ENCODE measurements around the gene LYL1. TPM values are rescaled to one million over a fixed set of nuclear protein-coding genes. Genes with fewer than 3 reads are reported as not detected.

Gene LYL1
- total and polyA plus RNA-seq, 2 of the 13 experiments (the other 11 are each of a cell fraction or from before 2014, with no cell fraction given), result 0.75 to 0.92 TPM

GRCh38 chr19:13116282-13117175, 13.9 kb upstream of the LYL1 start, which contains the start of gene TRMT1 (continued):
- no peak for TF ChIP-seq ZNF530 (CRISPR knock-in tag; IDR thresholded peaks at IDR 0.05; ENCODE audit: low read depth)
- no peak for TF ChIP-seq ZNF75D (CRISPR knock-in tag; IDR thresholded peaks at IDR 0.05; ENCODE audit: borderline replicate concordance)
- TF ChIP-seq PHF21A (CRISPR knock-in tag; IDR thresholded peaks at IDR 0.05), result peak; percentile 50; the same call in 1 of the 2 replicates
- no peak for TF ChIP-seq ZBED4 (CRISPR knock-in tag; IDR thresholded peaks at IDR 0.05; ENCODE audit: borderline replicate concordance)
- TF ChIP-seq ZNF276 (CRISPR knock-in tag; IDR thresholded peaks at IDR 0.05; ENCODE audit: low read depth), result peak; percentile 62; the same call in 1 of the 2 replicates
- TF ChIP-seq WIZ (CRISPR knock-in tag; IDR thresholded peaks at IDR 0.05), result no peak; the same call in 1 of the 2 replicates
- TF ChIP-seq CENPX (CRISPR knock-in tag; IDR thresholded peaks at IDR 0.05), result no peak
- peak; percentile 22; the same call in 1 of the 2 replicates for TF ChIP-seq ZSCAN22 (CRISPR knock-in tag; IDR thresholded peaks at IDR 0.05)
- no peak for TF ChIP-seq DR1 (CRISPR knock-in tag; IDR thresholded peaks at IDR 0.05)
- no peak for TF ChIP-seq ZFP36L1 (CRISPR knock-in tag; IDR thresholded peaks at IDR 0.05)
- TF ChIP-seq HNF1B (CRISPR knock-in tag; IDR thresholded peaks at IDR 0.05), result peak; percentile 33
- no peak for TF ChIP-seq ZNF510 (CRISPR knock-in tag; IDR thresholded peaks at IDR 0.05; ENCODE audit: low read depth)
- TF ChIP-seq ZNF501 (CRISPR knock-in tag; IDR thresholded peaks at IDR 0.05), result peak; percentile 79
- no peak for TF ChIP-seq E2F2 (CRISPR knock-in tag; IDR thresholded peaks at IDR 0.05; ENCODE audit: borderline replicate concordance)
- TF ChIP-seq TOE1 (CRISPR knock-in tag; IDR thresholded peaks at IDR 0.05), result no peak
- TF ChIP-seq ZSCAN20 (CRISPR knock-in tag; IDR thresholded peaks at IDR 0.05; ENCODE audit: borderline replicate concordance), result 0 out of 2 replicates have a peak, but pooled peaks have one; percentile 77
- TF ChIP-seq IRF9 (CRISPR knock-in tag; IDR thresholded peaks at IDR 0.05; ENCODE audit: borderline replicate concordance), result peak; percentile 15; the same call in 1 of the 2 replicates
- TF ChIP-seq KLF13 (CRISPR knock-in tag; IDR thresholded peaks at IDR 0.05), result no peak
